ENCODE results near the gene DNAH12. TPM values are rescaled to one million over a fixed set of nuclear protein-coding genes. Genes with fewer than 3 reads are reported as not detected.
A peak's percentile ranks its signal among the peaks of the same experiment; 100 is the strongest.
"Not testable (repeated sequence)": the region's sequence is repeated elsewhere in the genome, so short reads cannot be mapped to it uniquely, and the experiment has no call there.

Gene DNAH12
- polyA plus RNA-seq, 1 donor = 0.51 TPM

DNA sequence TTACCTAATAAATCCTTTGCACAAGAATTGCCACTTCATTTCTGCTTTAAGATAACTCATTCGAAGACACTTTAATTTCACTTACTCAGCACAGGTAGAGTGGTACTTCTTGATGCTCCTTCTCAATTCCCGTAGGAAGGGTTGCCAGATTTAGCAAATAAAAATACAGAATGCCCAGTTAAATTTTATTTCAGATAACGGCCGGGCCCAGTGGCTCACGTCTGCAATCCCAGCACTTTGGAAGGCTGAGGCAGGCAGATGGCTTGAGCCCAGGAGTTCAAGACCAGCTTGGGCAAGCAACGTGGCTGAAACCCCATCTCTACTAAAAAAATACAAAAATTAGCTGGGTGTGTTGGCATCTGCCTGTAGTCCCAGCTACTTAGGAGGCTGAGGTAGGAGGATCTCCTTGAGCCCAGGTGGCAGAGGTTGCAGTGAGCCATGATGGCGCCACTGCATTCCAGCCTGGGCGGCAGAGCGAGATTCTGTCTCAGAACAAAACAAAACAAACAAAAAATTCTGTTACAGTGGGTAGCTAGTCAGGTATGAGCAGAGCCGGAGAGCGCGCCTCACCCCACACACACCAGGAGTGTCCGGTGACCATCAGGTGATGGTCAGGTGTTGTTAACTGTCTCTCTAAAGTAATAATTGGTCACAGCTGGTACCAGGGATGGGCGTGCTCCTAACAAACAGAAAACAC is 92.8 kb downstream of the DNAH12 start:
- Histone ChIP-seq H3K27ac (ENCODE audit: low read length) (peak overlapping the region; percentile 92), H3K4me1 (ENCODE audit: control insufficient read depth, insufficient read depth, low read length) (peaks cover 22% of the 10 kb centered on the region), H3K4me3 (ENCODE audit: low read length) (no peak overlapping the region), H3K27me3 (ENCODE audit: control insufficient read depth, insufficient read depth, low read length) (no peaks in the 10 kb centered on the region), H3K36me3 (ENCODE audit: control insufficient read depth, insufficient read depth, low read length) (no peaks in the 10 kb centered on the region), H3K9me3 (ENCODE audit: control insufficient read depth, low read depth, low read length) (peaks cover 6% of the 10 kb centered on the region)
- peak; percentile 41 to 55 for DNase-seq
- 20% methylated on average over 1 of the region's 14 CpGs for WGBS (ENCODE audit: insufficient coverage, low lambda C conversion rate)

GRCh38 chr3:57449276-57449847 is 94.8 kb downstream of the DNAH12 start:
- DNase-seq; H3K27me3 ChIP-seq (ENCODE audit: control insufficient read depth, insufficient read depth, low read length); H3K4me3 ChIP-seq (ENCODE audit: low read length); H3K9me3 ChIP-seq (ENCODE audit: control insufficient read depth, low read depth, low read length); H3K27ac ChIP-seq (ENCODE audit: low read length); H3K36me3 ChIP-seq (ENCODE audit: control insufficient read depth, insufficient read depth, low read length): not testable (repeated sequence)
- H3K4me1 ChIP-seq (ENCODE audit: control insufficient read depth, insufficient read depth, low read length) = peaks cover 22% of the 10 kb centered on the region
- WGBS (ENCODE audit: insufficient coverage, low lambda C conversion rate) = no CpG with 5 or more reads among the region's 33 CpGs

GRCh38 chr3:57448489-57448888 is 95.7 kb downstream of the DNAH12 start:
- WGBS (ENCODE audit: insufficient coverage, low lambda C conversion rate) = no CpG with 5 or more reads among the region's 5 CpGs
- H3K4me3 ChIP-seq (ENCODE audit: low read length); H3K9me3 ChIP-seq (ENCODE audit: control insufficient read depth, low read depth, low read length); H3K27me3 ChIP-seq (ENCODE audit: control insufficient read depth, insufficient read depth, low read length); H3K36me3 ChIP-seq (ENCODE audit: control insufficient read depth, insufficient read depth, low read length); DNase-seq; H3K27ac ChIP-seq (ENCODE audit: low read length): not testable (repeated sequence)
- peaks cover 22% of the 10 kb centered on the region for H3K4me1 ChIP-seq (ENCODE audit: control insufficient read depth, insufficient read depth, low read length)

DNA sequence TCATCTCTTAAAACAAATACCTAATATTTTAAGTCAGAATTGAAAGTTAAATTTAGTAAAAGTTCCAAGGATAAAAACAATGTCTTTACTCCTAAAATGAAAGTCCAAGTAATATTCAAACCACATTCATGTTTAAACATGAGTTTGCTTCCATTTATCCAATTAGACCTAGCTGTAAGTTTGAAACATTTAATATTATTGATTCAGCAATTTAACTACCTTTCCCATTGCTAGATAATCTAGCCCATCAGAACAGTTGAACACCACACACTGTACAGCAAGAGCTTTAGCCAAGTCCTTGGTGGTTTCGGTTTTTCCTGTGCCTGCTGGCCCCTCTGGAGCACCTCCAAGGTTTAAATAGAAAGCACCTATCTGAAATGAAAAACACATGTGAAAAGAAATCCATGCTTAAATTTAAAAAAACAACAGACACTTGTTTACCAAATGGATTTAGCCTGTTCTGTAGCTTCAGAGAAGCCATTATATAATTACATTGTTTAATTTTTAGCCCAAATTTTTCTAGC is 97.8 kb downstream of the DNAH12 start:
- no peak for DNase-seq
- H3K9me3 ChIP-seq (ENCODE audit: control insufficient read depth, low read depth, low read length) = peaks cover 6% of the 10 kb centered on the region
- no peak overlapping the region for H3K27ac ChIP-seq (ENCODE audit: low read length)
- peaks cover 9% of the 10 kb centered on the region for H3K4me1 ChIP-seq (ENCODE audit: control insufficient read depth, insufficient read depth, low read length)
- WGBS (ENCODE audit: insufficient coverage, low lambda C conversion rate) = no CpG with 5 or more reads among the region's 1 CpG
- no peak overlapping the region for H3K4me3 ChIP-seq (ENCODE audit: low read length)
- H3K36me3 ChIP-seq (ENCODE audit: control insufficient read depth, insufficient read depth, low read length) = no peaks in the 10 kb centered on the region
- no peaks in the 10 kb centered on the region for H3K27me3 ChIP-seq (ENCODE audit: control insufficient read depth, insufficient read depth, low read length)

- H3K9me3 ChIP-seq (ENCODE audit: control insufficient read depth, low read depth, low read length) = peaks cover 4% of the 10 kb centered on the region
- H3K4me1 ChIP-seq (ENCODE audit: control insufficient read depth, insufficient read depth, low read length) = no peaks in the 10 kb centered on the region
- no peak for DNase-seq
- H3K27me3 ChIP-seq (ENCODE audit: control insufficient read depth, insufficient read depth, low read length) = no peaks in the 10 kb centered on the region
- H3K4me3 ChIP-seq (ENCODE audit: low read length) = no peak overlapping the region
- whole genome bisulfite sequencing (ENCODE audit: insufficient coverage, low lambda C conversion rate) = 100% methylated on average over 1 of the region's 5 CpGs
- H3K36me3 ChIP-seq (ENCODE audit: control insufficient read depth, insufficient read depth, low read length) = no peaks in the 10 kb centered on the region
- no peak overlapping the region for H3K27ac ChIP-seq (ENCODE audit: low read length)
These were observed 99.7 kb downstream of the DNAH12 start for GRCh38 chr3:57444469-57444868.

DNA sequence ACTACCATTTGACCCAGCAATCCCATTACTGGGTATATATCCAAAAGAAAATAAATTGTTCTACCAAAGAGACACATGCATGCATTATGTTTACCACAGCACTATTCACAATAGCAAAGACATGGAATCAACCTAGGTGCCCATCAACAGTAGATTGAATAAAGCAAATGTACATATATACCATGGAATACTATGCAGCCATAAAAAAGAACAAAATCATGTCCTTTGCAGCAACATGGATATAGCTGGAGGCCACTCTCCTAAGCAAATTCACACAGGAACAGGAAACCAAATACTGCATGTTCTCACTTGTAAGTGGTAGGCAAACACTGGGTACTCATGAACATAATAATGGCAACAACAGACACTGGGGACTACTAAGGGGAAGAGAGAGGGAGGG is 104.0 kb downstream of the DNAH12 start:
- not testable (repeated sequence) for H3K9me3 ChIP-seq (ENCODE audit: control insufficient read depth, low read depth, low read length); H3K27ac ChIP-seq (ENCODE audit: low read length); H3K4me3 ChIP-seq (ENCODE audit: low read length); H3K4me1 ChIP-seq (ENCODE audit: control insufficient read depth, insufficient read depth, low read length); H3K27me3 ChIP-seq (ENCODE audit: control insufficient read depth, insufficient read depth, low read length); H3K36me3 ChIP-seq (ENCODE audit: control insufficient read depth, insufficient read depth, low read length); DNase-seq

DNA sequence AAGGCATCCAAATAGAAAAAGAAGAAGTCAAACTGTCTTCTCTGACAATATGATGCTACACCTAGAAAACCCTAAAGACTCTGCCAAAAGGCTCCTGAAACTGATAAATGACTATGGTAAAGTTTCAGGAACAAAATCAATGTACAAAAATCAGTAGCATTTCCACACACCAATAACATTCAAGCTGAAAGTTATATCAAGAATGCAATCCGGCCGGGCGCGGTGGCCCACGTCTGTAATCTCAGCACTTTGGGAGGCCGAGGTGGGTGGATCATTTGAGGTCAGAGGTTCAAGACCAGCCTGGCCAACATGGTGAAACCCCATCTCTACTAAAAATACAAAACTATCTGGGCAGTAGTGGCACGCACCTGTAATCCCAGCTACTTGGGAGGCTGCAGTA is 105.7 kb downstream of the DNAH12 start:
- not testable (repeated sequence) for H3K9me3 ChIP-seq (ENCODE audit: control insufficient read depth, low read depth, low read length); H3K4me3 ChIP-seq (ENCODE audit: low read length); DNase-seq; H3K36me3 ChIP-seq (ENCODE audit: control insufficient read depth, insufficient read depth, low read length); H3K27me3 ChIP-seq (ENCODE audit: control insufficient read depth, insufficient read depth, low read length); H3K27ac ChIP-seq (ENCODE audit: low read length); H3K4me1 ChIP-seq (ENCODE audit: control insufficient read depth, insufficient read depth, low read length)
- no CpG with 5 or more reads among the region's 7 CpGs for WGBS (ENCODE audit: insufficient coverage, low lambda C conversion rate)

DNA sequence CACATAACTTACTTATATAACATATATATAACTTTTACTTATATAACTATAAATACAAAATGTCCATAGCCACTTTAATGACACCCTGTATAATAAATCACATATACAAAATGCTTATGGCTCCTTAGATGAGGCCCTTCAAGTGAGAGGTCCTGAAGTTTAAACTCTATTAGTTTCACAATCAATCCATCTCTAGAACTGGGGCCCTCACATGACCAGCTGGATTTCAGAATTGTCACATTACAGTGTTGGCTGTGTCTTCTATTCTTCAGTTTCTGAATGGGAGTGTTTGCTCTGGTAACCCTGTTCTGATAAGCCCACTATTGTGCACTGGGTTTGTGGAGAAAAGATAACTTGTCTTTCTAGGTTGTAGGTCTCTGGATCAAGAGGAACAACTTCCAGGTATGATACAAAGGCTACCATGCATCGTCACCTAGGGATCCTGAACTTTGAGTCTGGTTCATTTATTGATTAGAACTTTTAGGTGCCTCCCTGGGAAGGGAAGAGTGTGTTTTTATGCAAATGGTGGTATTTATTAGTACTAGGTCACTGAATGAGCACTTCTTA is 107.9 kb downstream of the DNAH12 start:
- DNase-seq = peak; percentile 43 to 83
- H3K4me3 ChIP-seq (ENCODE audit: low read length) = no peak overlapping the region
- WGBS (ENCODE audit: insufficient coverage, low lambda C conversion rate) = no CpG with 5 or more reads among the region's 1 CpG
- H3K4me1 ChIP-seq (ENCODE audit: control insufficient read depth, insufficient read depth, low read length) = no peaks in the 10 kb centered on the region
- no peaks in the 10 kb centered on the region for H3K9me3 ChIP-seq (ENCODE audit: control insufficient read depth, low read depth, low read length)
- peak overlapping the region; percentile 49 for H3K27ac ChIP-seq (ENCODE audit: low read length)
- no peaks in the 10 kb centered on the region for H3K36me3 ChIP-seq (ENCODE audit: control insufficient read depth, insufficient read depth, low read length)
- no peaks in the 10 kb centered on the region for H3K27me3 ChIP-seq (ENCODE audit: control insufficient read depth, insufficient read depth, low read length)

DNA sequence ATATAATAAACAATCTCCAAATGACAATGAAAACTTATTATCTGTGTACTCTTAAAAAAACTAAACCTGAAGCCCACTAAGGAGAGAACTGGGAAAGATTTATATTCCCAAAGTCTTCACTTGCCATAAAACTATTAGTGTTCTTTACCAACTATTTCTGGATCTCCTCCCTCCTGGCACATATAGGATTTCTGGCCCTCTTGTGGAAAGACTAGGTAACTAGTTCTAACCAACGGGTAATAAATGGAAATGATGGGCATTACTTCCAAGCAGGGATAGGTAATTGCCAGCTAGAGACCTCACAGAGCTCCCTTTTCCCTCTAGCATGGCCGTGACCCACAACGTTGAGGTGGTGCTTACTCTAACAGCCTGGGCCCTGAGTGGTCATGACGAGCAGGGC is 110.1 kb downstream of the DNAH12 start:
- Histone ChIP-seq H3K27me3 (ENCODE audit: control insufficient read depth, insufficient read depth, low read length) (no peaks in the 10 kb centered on the region), H3K27ac (ENCODE audit: low read length) (no peak overlapping the region), H3K4me1 (ENCODE audit: control insufficient read depth, insufficient read depth, low read length) (no peaks in the 10 kb centered on the region), H3K4me3 (ENCODE audit: low read length) (no peak overlapping the region), H3K36me3 (ENCODE audit: control insufficient read depth, insufficient read depth, low read length) (no peaks in the 10 kb centered on the region), H3K9me3 (ENCODE audit: control insufficient read depth, low read depth, low read length) (no peaks in the 10 kb centered on the region)
- WGBS (ENCODE audit: insufficient coverage, low lambda C conversion rate) = 60% methylated on average over 1 of the region's 4 CpGs
- peak; percentile 12 to 45 for DNase-seq

DNA sequence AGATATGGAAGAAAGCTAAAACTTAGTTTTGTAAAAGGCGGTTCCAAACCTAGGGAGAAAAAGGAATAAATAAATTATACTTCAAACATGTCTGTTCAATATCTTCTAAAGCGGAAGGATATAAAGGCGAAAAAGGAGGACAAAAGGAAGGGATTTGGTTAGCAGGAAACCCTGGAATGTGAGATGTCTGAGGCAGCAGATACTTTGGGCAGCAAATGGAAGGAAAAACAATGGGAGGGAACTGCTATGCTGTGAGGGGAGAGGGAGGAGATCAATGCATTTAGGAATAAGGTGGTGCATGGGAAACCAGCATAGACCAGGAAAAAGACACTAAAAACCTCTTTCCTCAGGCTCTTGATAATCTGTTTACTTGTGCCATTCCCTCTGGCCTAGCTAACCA is 120.8 kb downstream of the DNAH12 start:
- Histone ChIP-seq H3K27me3 (ENCODE audit: control insufficient read depth, insufficient read depth, low read length) (no peaks in the 10 kb centered on the region), H3K36me3 (ENCODE audit: control insufficient read depth, insufficient read depth, low read length) (no peaks in the 10 kb centered on the region), H3K4me1 (ENCODE audit: control insufficient read depth, insufficient read depth, low read length) (no peaks in the 10 kb centered on the region), H3K4me3 (ENCODE audit: low read length) (no peak overlapping the region), H3K27ac (ENCODE audit: low read length) (no peak overlapping the region), H3K9me3 (ENCODE audit: control insufficient read depth, low read depth, low read length) (no peaks in the 10 kb centered on the region)
- DNase-seq = no peak
- WGBS (ENCODE audit: insufficient coverage, low lambda C conversion rate) = 100% methylated on average over 2 of the region's 3 CpGs
